ENCODE results near the gene DAPK2. TPM values are rescaled to one million over a fixed set of nuclear protein-coding genes. Genes with fewer than 3 reads are reported as not detected.

DAPK2 gene
- polyA plus RNA-seq, 1 donor: 4.4 TPM

- DNase-seq (ENCODE audit: low read depth): no peak
Measured at GRCh38 chr15:63943829-63944680, 102.2 kb downstream of the DAPK2 start.

- no peak for DNase-seq (ENCODE audit: low read depth)
Measured at GRCh38 chr15:63942486-63943365, 103.6 kb downstream of the DAPK2 start.

GRCh38 chr15:63941698-63942465 is 104.4 kb downstream of the DAPK2 start:
- no peak for DNase-seq (ENCODE audit: low read depth)

- no peak for DNase-seq (ENCODE audit: low read depth)
Measured at GRCh38 chr15:63940966-63941620, 105.2 kb downstream of the DAPK2 start.

GRCh38 chr15:63939531-63940130 is 106.7 kb downstream of the DAPK2 start:
- DNase-seq (ENCODE audit: low read depth): no peak

GRCh38 chr15:63938486-63939061 is 107.7 kb downstream of the DAPK2 start:
- DNase-seq (ENCODE audit: low read depth): no peak

GRCh38 chr15:63933522-63933921 is 112.8 kb downstream of the DAPK2 start:
- DNase-seq (ENCODE audit: low read depth): no peak

GRCh38 chr15:63931556-63931955 is 114.7 kb downstream of the DAPK2 start:
- no peak for DNase-seq (ENCODE audit: low read depth)

GRCh38 chr15:63930034-63930433 is 116.3 kb downstream of the DAPK2 start:
- no peak for DNase-seq (ENCODE audit: low read depth)

- DNase-seq (ENCODE audit: low read depth): no peak
Measured at GRCh38 chr15:63928185-63928842, 118.0 kb downstream of the DAPK2 start.

- DNase-seq (ENCODE audit: low read depth): no peak
Measured at GRCh38 chr15:63923993-63924950, 122.0 kb downstream of the DAPK2 start.

- no peak for DNase-seq (ENCODE audit: low read depth)
Measured at GRCh38 chr15:63922916-63923315, 123.4 kb downstream of the DAPK2 start.

GRCh38 chr15:63922261-63922904 is 123.9 kb downstream of the DAPK2 start:
- no peak for DNase-seq (ENCODE audit: low read depth)

- DNase-seq (ENCODE audit: low read depth): no peak
Measured at GRCh38 chr15:63920504-63921175, 125.6 kb downstream of the DAPK2 start.

GRCh38 chr15:63918901-63919348 is 127.4 kb downstream of the DAPK2 start:
- no peak for DNase-seq (ENCODE audit: low read depth)

GRCh38 chr15:63918317-63918672 is 128.0 kb downstream of the DAPK2 start:
- DNase-seq (ENCODE audit: low read depth): no peak

GRCh38 chr15:63917588-63918316 is 128.5 kb downstream of the DAPK2 start:
- DNase-seq (ENCODE audit: low read depth): no peak

All from forelimb muscle (tissue), 1 donor.